GM12878 (cell line): ENCODE results near the gene MORF4L2. TPM values are rescaled to one million over a fixed set of nuclear protein-coding genes. Genes with fewer than 3 reads are reported as not detected.

ENCODE experiments used
- ATF7 ChIP-seq: fragments of 450-650 bp; IDR thresholded peaks from 2 replicates; pipeline ENCODE4 v1.6.1; 2016; ENCODE audit warnings: low read depth, mild to moderate bottlenecking
- CEBPB ChIP-seq, 2 experiments: fragments of 150-350 bp in 1 of 2; IDR thresholded peaks; 2 replicates each; pipeline ENCODE4 v1.6.1; 2012 to 2014; ENCODE audit warnings: low read depth in 2 of 2, low read length in 2 of 2, borderline replicate concordance in 1 of 2, inconsistent platforms in 1 of 2
- EGR1 ChIP-seq, 2 experiments: IDR thresholded peaks; 1 replicate in 1 of 2; 2 replicates in 1 of 2; pipeline ENCODE4 v1.6.1; 2011 to 2012; ENCODE audit warnings: low read depth in 2 of 2, low read length in 2 of 2, borderline replicate concordance in 1 of 2, mild to moderate bottlenecking in 1 of 2, moderate library complexity in 1 of 2
- HDAC6 ChIP-seq: fragments of 200-600 bp; sonication (generic); IDR thresholded peaks from one replicate; pipeline ENCODE4 v1.8.0; 2017; ENCODE audit warnings: antibody characterized with exemption; ENCODE audit not compliant: unreplicated experiment
- POLR2A ChIP-seq: IDR thresholded peaks from 2 replicates; pipeline ENCODE4 v1.6.1; 2011; ENCODE audit warnings: low read depth, mild to moderate bottlenecking, low read length
- TCF3 ChIP-seq: IDR thresholded peaks from 2 replicates; pipeline ENCODE4 v1.6.1; 2012; ENCODE audit warnings: low read depth, mild to moderate bottlenecking, low read length, borderline replicate concordance; ENCODE audit not compliant: insufficient read depth
- YBX1 ChIP-seq: fragments of 450-650 bp; IDR thresholded peaks from 2 replicates; pipeline ENCODE4 v1.6.1; 2016; ENCODE audit warnings: antibody characterized with exemption
- ZNF217 ChIP-seq: fragments of 450-650 bp; IDR thresholded peaks from 2 replicates; pipeline ENCODE4 v1.6.1; 2017; ENCODE audit warnings: antibody characterized with exemption, mild to moderate bottlenecking
- polyA plus RNA-seq, 11 experiments: library from polyadenylated mRNA; depleted of rRNA in 4 of 11; unstranded in 6 of 11; stranded (reverse) in 5 of 11; fragments of >200 nt; fragmentation: Nextera tagmentation in 4 of 11; fragmentation: Illumina TruSeq in 1 of 11; extraction: Ambion mirVana in 4 of 11; extraction: Trizol in 1 of 11; gene quantifications; 1 replicate in 1 of 11; 2 replicates in 10 of 11; pipeline versions ENCODE4 v1.2.1 to v1.2.3, GENCODE V29; 2011 to 2016; ENCODE audit warnings: inconsistent platforms in 2 of 11, missing spikeins in 2 of 11, low read depth in 1 of 11
- total RNA-seq, 4 experiments: library from RNA; depleted of rRNA in 3 of 4; stranded (reverse); fragments of >200 nt in 3 of 4; fragmentation: Illumina TruSeq in 1 of 4; extraction: Trizol in 1 of 4; gene quantifications; 2 replicates each; pipeline versions ENCODE4 v1.2.1 to v1.2.3, GENCODE V29; 2013 to 2021
- TF ChIP-seq, protein P1 (sequence below): fragments of 450-650 bp; conservative IDR thresholded peaks from 2 replicates; pipeline ENCODE4 v1.6.1; 2017; ENCODE audit warnings: mild to moderate bottlenecking, moderate library complexity
- TF ChIP-seq, protein P2 (sequence below): fragments of 450-650 bp; IDR thresholded peaks from 2 replicates; pipeline ENCODE4 v1.6.1; 2018; ENCODE audit warnings: borderline replicate concordance, mild to moderate bottlenecking; ENCODE audit not compliant: partially characterized antibody
- TF ChIP-seq, protein P3 (sequence below), 3 experiments: IDR thresholded peaks in 2 of 3; conservative IDR thresholded peaks in 1 of 3; 2 replicates each; pipeline ENCODE4 v1.5.1; 2011; ENCODE audit warnings: low read depth in 3 of 3, low read length in 3 of 3, mild to moderate bottlenecking in 3 of 3, control low read depth in 2 of 3, moderate library complexity in 2 of 3, inconsistent platforms in 1 of 3, mixed read lengths in 1 of 3; ENCODE audit not compliant: control insufficient read depth in 2 of 3, insufficient read depth in 1 of 3; ENCODE audit errors: extremely low read depth in 1 of 3
- TF ChIP-seq, protein P4 (sequence below): fragments of 150-350 bp; IDR thresholded peaks from 2 replicates; pipeline ENCODE4 v1.6.1; 2014; ENCODE audit warnings: mild to moderate bottlenecking, low read depth, low read length
- TF ChIP-seq, protein P5 (sequence below): fragments of 450-650 bp; IDR thresholded peaks from 2 replicates; pipeline ENCODE4 v1.6.1; 2017; ENCODE audit warnings: mild to moderate bottlenecking, low read depth, inconsistent platforms; ENCODE audit not compliant: poor library complexity, severe bottlenecking
- TF ChIP-seq, protein P6 (sequence below): fragments of 450-650 bp; IDR thresholded peaks from 2 replicates; pipeline ENCODE4 v1.6.1; 2014; ENCODE audit warnings: mild to moderate bottlenecking

Gene MORF4L2
- total and polyA plus RNA-seq, 10 of the 15 experiments (the other 5 are each of a cell fraction or from before 2014, with no cell fraction given), result 118 to 311 (median 199) TPM

DNA sequence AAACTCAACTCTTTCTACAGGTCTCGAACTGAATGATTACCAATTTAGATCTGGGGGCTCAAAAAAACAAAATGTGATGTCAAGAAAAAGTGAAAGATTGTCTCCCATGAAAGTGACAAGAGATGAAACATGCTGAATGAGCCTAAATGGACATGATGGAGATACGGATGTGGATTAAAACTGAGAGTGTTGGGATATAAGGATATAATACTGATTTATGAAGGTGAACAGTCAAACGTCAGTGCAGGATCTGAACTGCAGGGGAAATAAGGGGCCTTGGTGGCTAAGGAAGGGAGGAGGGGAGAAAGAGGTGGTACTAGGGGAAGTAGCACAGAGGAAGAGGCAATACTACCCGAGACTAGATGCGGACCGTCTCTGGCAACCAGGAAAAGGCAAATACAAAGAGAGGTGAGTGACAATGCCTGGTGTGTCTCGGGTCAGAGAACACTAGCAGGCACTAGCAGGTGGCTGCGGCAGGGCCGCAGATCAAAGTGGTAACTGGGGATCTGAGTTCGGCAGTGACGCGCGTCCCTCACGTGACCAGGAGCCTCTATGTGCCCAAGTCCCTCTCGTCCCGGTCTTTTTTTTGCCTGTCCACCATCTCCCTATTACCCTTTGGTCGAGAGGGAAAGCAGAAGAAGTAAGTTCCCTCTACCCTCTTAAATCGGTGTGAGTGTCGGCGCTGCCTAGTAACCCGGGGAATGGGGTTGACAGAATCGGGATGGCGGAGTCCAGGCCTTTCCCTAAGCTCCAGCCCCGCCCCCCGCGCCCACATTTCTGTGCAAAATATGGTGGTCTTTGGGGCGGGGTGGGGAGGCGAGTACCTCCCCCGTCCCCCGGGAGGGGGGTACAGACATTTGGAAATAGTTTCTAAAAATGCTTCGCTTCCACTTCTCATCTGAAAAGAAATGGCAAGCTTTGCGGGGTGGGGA, 57.8 kb downstream of the MORF4L2 start, which contains the start of gene TCEAL1 (continued):
- TF ChIP-seq, protein P1, sequence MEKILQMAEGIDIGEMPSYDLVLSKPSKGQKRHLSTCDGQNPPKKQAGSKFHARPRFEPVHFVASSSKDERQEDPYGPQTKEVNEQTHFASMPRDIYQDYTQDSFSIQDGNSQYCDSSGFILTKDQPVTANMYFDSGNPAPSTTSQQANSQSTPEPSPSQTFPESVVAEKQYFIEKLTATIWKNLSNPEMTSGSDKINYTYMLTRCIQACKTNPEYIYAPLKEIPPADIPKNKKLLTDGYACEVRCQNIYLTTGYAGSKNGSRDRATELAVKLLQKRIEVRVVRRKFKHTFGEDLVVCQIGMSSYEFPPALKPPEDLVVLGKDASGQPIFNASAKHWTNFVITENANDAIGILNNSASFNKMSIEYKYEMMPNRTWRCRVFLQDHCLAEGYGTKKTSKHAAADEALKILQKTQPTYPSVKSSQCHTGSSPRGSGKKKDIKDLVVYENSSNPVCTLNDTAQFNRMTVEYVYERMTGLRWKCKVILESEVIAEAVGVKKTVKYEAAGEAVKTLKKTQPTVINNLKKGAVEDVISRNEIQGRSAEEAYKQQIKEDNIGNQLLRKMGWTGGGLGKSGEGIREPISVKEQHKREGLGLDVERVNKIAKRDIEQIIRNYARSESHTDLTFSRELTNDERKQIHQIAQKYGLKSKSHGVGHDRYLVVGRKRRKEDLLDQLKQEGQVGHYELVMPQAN, result no peak; the same call in 1 of the 2 replicates
- 0 out of 2 replicates have a peak, but pooled peaks have one; percentile 24 for TF ChIP-seq ATF7
- TF ChIP-seq TCF3, result 0 out of 2 replicates have a peak, but pooled peaks have one; percentile 29
- TF ChIP-seq, protein P2, sequence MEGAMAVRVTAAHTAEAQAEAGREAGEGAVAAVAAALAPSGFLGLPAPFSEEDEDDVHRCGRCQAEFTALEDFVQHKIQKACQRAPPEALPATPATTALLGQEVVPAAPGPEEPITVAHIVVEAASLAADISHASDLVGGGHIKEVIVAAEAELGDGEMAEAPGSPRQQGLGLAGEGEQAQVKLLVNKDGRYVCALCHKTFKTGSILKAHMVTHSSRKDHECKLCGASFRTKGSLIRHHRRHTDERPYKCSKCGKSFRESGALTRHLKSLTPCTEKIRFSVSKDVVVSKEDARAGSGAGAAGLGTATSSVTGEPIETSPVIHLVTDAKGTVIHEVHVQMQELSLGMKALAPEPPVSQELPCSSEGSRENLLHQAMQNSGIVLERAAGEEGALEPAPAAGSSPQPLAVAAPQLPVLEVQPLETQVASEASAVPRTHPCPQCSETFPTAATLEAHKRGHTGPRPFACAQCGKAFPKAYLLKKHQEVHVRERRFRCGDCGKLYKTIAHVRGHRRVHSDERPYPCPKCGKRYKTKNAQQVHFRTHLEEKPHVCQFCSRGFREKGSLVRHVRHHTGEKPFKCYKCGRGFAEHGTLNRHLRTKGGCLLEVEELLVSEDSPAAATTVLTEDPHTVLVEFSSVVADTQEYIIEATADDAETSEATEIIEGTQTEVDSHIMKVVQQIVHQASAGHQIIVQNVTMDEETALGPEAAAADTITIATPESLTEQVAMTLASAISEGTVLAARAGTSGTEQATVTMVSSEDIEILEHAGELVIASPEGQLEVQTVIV, result no peak
- TF ChIP-seq POLR2A, result peak; percentile 64
- TF ChIP-seq, protein P3, sequence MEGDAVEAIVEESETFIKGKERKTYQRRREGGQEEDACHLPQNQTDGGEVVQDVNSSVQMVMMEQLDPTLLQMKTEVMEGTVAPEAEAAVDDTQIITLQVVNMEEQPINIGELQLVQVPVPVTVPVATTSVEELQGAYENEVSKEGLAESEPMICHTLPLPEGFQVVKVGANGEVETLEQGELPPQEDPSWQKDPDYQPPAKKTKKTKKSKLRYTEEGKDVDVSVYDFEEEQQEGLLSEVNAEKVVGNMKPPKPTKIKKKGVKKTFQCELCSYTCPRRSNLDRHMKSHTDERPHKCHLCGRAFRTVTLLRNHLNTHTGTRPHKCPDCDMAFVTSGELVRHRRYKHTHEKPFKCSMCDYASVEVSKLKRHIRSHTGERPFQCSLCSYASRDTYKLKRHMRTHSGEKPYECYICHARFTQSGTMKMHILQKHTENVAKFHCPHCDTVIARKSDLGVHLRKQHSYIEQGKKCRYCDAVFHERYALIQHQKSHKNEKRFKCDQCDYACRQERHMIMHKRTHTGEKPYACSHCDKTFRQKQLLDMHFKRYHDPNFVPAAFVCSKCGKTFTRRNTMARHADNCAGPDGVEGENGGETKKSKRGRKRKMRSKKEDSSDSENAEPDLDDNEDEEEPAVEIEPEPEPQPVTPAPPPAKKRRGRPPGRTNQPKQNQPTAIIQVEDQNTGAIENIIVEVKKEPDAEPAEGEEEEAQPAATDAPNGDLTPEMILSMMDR (IDR thresholded peaks at IDR 0.05 in 2 of 3, conservative IDR thresholded peaks at IDR 0.05 in 1 of 3; ENCODE audit: control insufficient read depth in 2 of 3, extremely low read depth in 1 of 3, insufficient read depth in 1 of 3, low read depth in 3 of 3, low read length in 3 of 3), result no peak
- no peak for TF ChIP-seq YBX1
- TF ChIP-seq, protein P4, sequence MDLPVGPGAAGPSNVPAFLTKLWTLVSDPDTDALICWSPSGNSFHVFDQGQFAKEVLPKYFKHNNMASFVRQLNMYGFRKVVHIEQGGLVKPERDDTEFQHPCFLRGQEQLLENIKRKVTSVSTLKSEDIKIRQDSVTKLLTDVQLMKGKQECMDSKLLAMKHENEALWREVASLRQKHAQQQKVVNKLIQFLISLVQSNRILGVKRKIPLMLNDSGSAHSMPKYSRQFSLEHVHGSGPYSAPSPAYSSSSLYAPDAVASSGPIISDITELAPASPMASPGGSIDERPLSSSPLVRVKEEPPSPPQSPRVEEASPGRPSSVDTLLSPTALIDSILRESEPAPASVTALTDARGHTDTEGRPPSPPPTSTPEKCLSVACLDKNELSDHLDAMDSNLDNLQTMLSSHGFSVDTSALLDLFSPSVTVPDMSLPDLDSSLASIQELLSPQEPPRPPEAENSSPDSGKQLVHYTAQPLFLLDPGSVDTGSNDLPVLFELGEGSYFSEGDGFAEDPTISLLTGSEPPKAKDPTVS, result no peak
- TF ChIP-seq EGR1 (IDR thresholded peaks at IDR 0.05; ENCODE audit: borderline replicate concordance in 1 of 2, low read depth in 2 of 2, low read length in 2 of 2), result no peak
- no peak for TF ChIP-seq ZNF217
- no peak for TF ChIP-seq HDAC6
- TF ChIP-seq, protein P5, sequence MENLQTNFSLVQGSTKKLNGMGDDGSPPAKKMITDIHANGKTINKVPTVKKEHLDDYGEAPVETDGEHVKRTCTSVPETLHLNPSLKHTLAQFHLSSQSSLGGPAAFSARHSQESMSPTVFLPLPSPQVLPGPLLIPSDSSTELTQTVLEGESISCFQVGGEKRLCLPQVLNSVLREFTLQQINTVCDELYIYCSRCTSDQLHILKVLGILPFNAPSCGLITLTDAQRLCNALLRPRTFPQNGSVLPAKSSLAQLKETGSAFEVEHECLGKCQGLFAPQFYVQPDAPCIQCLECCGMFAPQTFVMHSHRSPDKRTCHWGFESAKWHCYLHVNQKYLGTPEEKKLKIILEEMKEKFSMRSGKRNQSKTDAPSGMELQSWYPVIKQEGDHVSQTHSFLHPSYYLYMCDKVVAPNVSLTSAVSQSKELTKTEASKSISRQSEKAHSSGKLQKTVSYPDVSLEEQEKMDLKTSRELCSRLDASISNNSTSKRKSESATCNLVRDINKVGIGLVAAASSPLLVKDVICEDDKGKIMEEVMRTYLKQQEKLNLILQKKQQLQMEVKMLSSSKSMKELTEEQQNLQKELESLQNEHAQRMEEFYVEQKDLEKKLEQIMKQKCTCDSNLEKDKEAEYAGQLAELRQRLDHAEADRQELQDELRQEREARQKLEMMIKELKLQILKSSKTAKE, result no peak
- TF ChIP-seq CEBPB (IDR thresholded peaks at IDR 0.05; ENCODE audit: borderline replicate concordance in 1 of 2, low read depth in 2 of 2, low read length in 2 of 2), result no peak
- TF ChIP-seq, protein P6, sequence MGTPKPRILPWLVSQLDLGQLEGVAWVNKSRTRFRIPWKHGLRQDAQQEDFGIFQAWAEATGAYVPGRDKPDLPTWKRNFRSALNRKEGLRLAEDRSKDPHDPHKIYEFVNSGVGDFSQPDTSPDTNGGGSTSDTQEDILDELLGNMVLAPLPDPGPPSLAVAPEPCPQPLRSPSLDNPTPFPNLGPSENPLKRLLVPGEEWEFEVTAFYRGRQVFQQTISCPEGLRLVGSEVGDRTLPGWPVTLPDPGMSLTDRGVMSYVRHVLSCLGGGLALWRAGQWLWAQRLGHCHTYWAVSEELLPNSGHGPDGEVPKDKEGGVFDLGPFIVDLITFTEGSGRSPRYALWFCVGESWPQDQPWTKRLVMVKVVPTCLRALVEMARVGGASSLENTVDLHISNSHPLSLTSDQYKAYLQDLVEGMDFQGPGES, result no peak
